Endometrial microvascular endothelial cells (primary cell): Measurements from ENCODE around the gene ARMH1. TPM values are rescaled to one million over a fixed set of nuclear protein-coding genes. Genes with fewer than 3 reads are reported as not detected.
"Not testable (repeated sequence)": the region's sequence is repeated elsewhere in the genome, so short reads cannot be mapped to it uniquely, and the experiment has no call there.

Source experiments
- in situ Hi-C: cut with HindIII; loops from 2 replicates; pipeline ENCODE4 v1.10.0; 2017; ENCODE audit warnings: low sequenced_read_pairs, low pct_unique_long_range_greater_than_20kb; ENCODE audit errors: inconsistent ontology term
- total RNA-seq: library from RNA; depleted of rRNA; stranded (reverse); fragments of >200 nt; gene quantifications from one replicate; pipeline ENCODE4 v1.2.3, GENCODE V29; 2015; ENCODE audit errors: inconsistent ontology term

The ARMH1 gene
- total RNA-seq, 1 donor from 2014 or later, result not detected

- in situ Hi-C loops, result no loop called here
Measured at GRCh38 chr1:44661781-44662682, 12.5 kb upstream of the ARMH1 start.

GRCh38 chr1:44662683-44663030 is 11.9 kb upstream of the ARMH1 start:
- in situ Hi-C loops, result no loop called here

GRCh38 chr1:44663417-44663816 is 11.1 kb upstream of the ARMH1 start:
- in situ Hi-C loops, result no loop called here

- in situ Hi-C loops, result no loop called here
Measured at GRCh38 chr1:44664730-44665370, 9.7 kb upstream of the ARMH1 start.

GRCh38 chr1:44666719-44667118 is 7.8 kb upstream of the ARMH1 start:
- in situ Hi-C loops, result not testable (repeated sequence)

GRCh38 chr1:44670751-44671640 is 3.5 kb upstream of the ARMH1 start:
- in situ Hi-C loops, result no loop called here

- in situ Hi-C loops, result no loop called here
Measured at GRCh38 chr1:44672254-44672955, 2.1 kb upstream of the ARMH1 start.

GRCh38 chr1:44672961-44673674 is 1.4 kb upstream of the ARMH1 start:
- in situ Hi-C loops, result no loop called here

GRCh38 chr1:44673675-44674112 is 820 bp upstream of the ARMH1 start:
- in situ Hi-C loops, result no loop called here

- in situ Hi-C loops, result no loop called here
Measured at GRCh38 chr1:44675186-44675585, 672 bp downstream of the ARMH1 start.

GRCh38 chr1:44676484-44677200 is 2.1 kb downstream of the ARMH1 start:
- in situ Hi-C loops, result no loop called here

GRCh38 chr1:44677201-44677766 is 2.8 kb downstream of the ARMH1 start:
- in situ Hi-C loops, result no loop called here

- in situ Hi-C loops, result no loop called here
Measured at GRCh38 chr1:44678120-44678519, 3.6 kb downstream of the ARMH1 start.

- in situ Hi-C loops, result no loop called here
Measured at GRCh38 chr1:44678626-44679025, 4.1 kb downstream of the ARMH1 start.

GRCh38 chr1:44679468-44679867 is 5.0 kb downstream of the ARMH1 start:
- in situ Hi-C loops, result no loop called here

- in situ Hi-C loops, result no loop called here
Measured at GRCh38 chr1:44681905-44682882, 7.7 kb downstream of the ARMH1 start.
